ENCODE data around the gene B9D1.

Gene B9D1

DNA sequence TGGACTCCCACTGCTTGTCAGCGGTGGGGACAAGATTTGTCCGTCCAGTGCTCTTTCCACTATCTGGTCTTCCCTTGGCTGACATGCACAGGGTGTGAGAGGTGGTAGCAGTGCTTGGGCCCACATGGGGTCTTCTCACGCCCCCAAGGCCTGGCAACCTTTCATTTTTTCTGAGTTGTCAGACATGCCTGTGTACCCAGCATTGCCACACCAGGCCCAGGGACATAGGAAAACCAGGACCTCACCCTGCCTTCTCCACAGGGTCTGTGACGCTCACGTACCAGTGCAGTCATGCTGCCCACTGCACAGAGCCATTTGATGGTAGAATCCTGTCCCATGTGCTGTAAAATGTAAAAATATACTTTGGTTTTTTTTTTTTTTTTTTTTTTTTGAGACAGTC is 57.8 kb downstream of the B9D1 start:
- H3K4me2 ChIP-seq (ENCODE audit: low read depth, low read length) = peak overlapping the region; percentile 61; the same call in 1 of the 2 replicates
- H3K36me3 ChIP-seq (replicated peaks; ENCODE audit: insufficient read depth, low read length) = no peaks in the 10 kb centered on the region
- peak overlapping the region; percentile 99 for H3K27ac ChIP-seq (ENCODE audit: low read length)
- no peaks in the 10 kb centered on the region for H3K9me3 ChIP-seq (replicated peaks; ENCODE audit: insufficient read depth, low read length)
- no peaks in the 10 kb centered on the region for H4K20me1 ChIP-seq (ENCODE audit: insufficient read depth, low read length)
- no peak overlapping the region for H2AFZ ChIP-seq (ENCODE audit: low read length)
- H3K4me3 ChIP-seq (ENCODE audit: low read length) = peak overlapping the region; percentile 16; the same call in 1 of the 2 replicates
- TF ChIP-seq, protein P1, sequence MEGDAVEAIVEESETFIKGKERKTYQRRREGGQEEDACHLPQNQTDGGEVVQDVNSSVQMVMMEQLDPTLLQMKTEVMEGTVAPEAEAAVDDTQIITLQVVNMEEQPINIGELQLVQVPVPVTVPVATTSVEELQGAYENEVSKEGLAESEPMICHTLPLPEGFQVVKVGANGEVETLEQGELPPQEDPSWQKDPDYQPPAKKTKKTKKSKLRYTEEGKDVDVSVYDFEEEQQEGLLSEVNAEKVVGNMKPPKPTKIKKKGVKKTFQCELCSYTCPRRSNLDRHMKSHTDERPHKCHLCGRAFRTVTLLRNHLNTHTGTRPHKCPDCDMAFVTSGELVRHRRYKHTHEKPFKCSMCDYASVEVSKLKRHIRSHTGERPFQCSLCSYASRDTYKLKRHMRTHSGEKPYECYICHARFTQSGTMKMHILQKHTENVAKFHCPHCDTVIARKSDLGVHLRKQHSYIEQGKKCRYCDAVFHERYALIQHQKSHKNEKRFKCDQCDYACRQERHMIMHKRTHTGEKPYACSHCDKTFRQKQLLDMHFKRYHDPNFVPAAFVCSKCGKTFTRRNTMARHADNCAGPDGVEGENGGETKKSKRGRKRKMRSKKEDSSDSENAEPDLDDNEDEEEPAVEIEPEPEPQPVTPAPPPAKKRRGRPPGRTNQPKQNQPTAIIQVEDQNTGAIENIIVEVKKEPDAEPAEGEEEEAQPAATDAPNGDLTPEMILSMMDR (IDR thresholded peaks at IDR 0.05; ENCODE audit: low read length) = no peak
- no peak for TF ChIP-seq EZH2phosphoT487 (IDR thresholded peaks at IDR 0.05; ENCODE audit: low read length)
- TF ChIP-seq EZH2 (optimal IDR thresholded peaks at IDR 0.05; ENCODE audit: low read depth, low read length) = no peak
- DNase-seq = no peak
- H3K9me2 ChIP-seq (replicated peaks; ENCODE audit: insufficient read depth, low read length) = no peaks in the 10 kb centered on the region
- H3K27me3 ChIP-seq (replicated peaks; ENCODE audit: insufficient read depth, low read length) = no peaks in the 10 kb centered on the region
- H3K79me2 ChIP-seq (ENCODE audit: low read length) = peaks cover 17% of the 10 kb centered on the region
- peak overlapping the region; percentile 87 for H3K9ac ChIP-seq (ENCODE audit: low read length)
- peaks cover 40% of the 10 kb centered on the region for H3F3A ChIP-seq (ENCODE audit: insufficient read depth, low read length)
- H3K4me1 ChIP-seq (ENCODE audit: low read length) = peaks cover 66% of the 10 kb centered on the region

DNA sequence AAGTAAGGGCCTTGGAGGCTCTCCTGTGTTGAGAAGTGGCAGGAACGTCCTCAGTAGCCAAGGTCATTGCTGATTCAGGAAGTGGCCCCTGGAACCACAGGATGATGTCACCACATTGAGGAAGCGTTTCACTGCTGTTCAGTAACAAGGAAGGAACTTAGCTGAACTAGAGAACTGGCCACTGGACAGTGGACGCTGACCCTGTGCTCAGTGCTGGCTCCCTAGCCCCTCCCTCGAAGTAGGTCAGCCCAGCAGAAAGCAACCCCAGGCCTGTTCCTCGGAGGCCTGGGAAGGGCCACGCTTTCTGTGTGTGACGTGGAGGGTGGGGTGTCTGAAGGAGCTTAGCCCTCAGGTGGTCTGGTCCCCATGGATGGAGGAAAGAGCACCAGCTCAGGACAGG is 58.3 kb downstream of the B9D1 start:
- H3F3A ChIP-seq (ENCODE audit: insufficient read depth, low read length) = peaks cover 40% of the 10 kb centered on the region
- H3K27ac ChIP-seq (ENCODE audit: low read length) = peak overlapping the region; percentile 99
- H3K36me3 ChIP-seq (replicated peaks; ENCODE audit: insufficient read depth, low read length) = no peaks in the 10 kb centered on the region
- no peaks in the 10 kb centered on the region for H4K20me1 ChIP-seq (ENCODE audit: insufficient read depth, low read length)
- H2AFZ ChIP-seq (ENCODE audit: low read length) = no peak overlapping the region
- H3K9ac ChIP-seq (ENCODE audit: low read length) = peak overlapping the region; percentile 87
- H3K79me2 ChIP-seq (ENCODE audit: low read length) = peaks cover 17% of the 10 kb centered on the region
- H3K4me3 ChIP-seq (ENCODE audit: low read length) = no peak overlapping the region
- H3K9me2 ChIP-seq (replicated peaks; ENCODE audit: insufficient read depth, low read length) = no peaks in the 10 kb centered on the region
- peak; percentile 27 for DNase-seq
- peaks cover 66% of the 10 kb centered on the region for H3K4me1 ChIP-seq (ENCODE audit: low read length)
- peak overlapping the region; percentile 61 for H3K4me2 ChIP-seq (ENCODE audit: low read depth, low read length)
- H3K9me3 ChIP-seq (replicated peaks; ENCODE audit: insufficient read depth, low read length) = no peaks in the 10 kb centered on the region
- TF ChIP-seq, protein P1 (IDR thresholded peaks at IDR 0.05; ENCODE audit: low read length) = no peak
- TF ChIP-seq EZH2phosphoT487 (IDR thresholded peaks at IDR 0.05; ENCODE audit: low read length) (no peak), EZH2 (optimal IDR thresholded peaks at IDR 0.05; ENCODE audit: low read depth, low read length) (no peak)
- no peaks in the 10 kb centered on the region for H3K27me3 ChIP-seq (replicated peaks; ENCODE audit: insufficient read depth, low read length)

DNA sequence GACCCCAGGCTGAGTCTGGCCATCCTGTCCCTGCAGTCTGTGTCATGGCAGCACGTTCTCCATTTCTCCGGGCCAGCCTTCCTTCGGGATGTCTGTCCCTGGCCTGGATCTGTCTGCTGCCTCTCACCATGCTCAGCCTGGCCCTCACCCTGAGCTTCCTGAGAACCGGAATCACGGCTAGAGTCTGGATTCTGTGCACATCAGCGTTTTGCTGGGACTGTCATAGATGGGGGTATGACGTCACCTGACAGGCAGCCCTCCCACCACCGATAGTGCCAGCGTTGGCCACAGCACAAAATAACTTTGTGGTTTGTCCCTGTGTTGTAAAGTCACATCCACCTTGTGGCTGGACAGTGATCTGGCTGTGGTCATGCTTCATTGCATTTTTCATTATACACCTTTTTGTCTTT is 59.2 kb downstream of the B9D1 start:
- H4K20me1 ChIP-seq (ENCODE audit: insufficient read depth, low read length) = no peaks in the 10 kb centered on the region
- H3K79me2 ChIP-seq (ENCODE audit: low read length) = peaks cover 15% of the 10 kb centered on the region
- H3K9ac ChIP-seq (ENCODE audit: low read length) = no peak overlapping the region
- H3K9me2 ChIP-seq (replicated peaks; ENCODE audit: insufficient read depth, low read length) = no peaks in the 10 kb centered on the region
- H3K9me3 ChIP-seq (replicated peaks; ENCODE audit: insufficient read depth, low read length) = no peaks in the 10 kb centered on the region
- no peaks in the 10 kb centered on the region for H3K27me3 ChIP-seq (replicated peaks; ENCODE audit: insufficient read depth, low read length)
- DNase-seq = no peak
- TF ChIP-seq EZH2 (optimal IDR thresholded peaks at IDR 0.05; ENCODE audit: low read depth, low read length) (no peak), EZH2phosphoT487 (IDR thresholded peaks at IDR 0.05; ENCODE audit: low read length) (no peak)
- TF ChIP-seq, protein P1 (IDR thresholded peaks at IDR 0.05; ENCODE audit: low read length) = no peak
- H3K27ac ChIP-seq (ENCODE audit: low read length) = peak overlapping the region; percentile 38; the same call in 1 of the 2 replicates
- H3K4me2 ChIP-seq (ENCODE audit: low read depth, low read length) = peak overlapping the region; percentile 17; the same call in 1 of the 2 replicates
- H3K4me3 ChIP-seq (ENCODE audit: low read length) = no peak overlapping the region
- H3K36me3 ChIP-seq (replicated peaks; ENCODE audit: insufficient read depth, low read length) = no peaks in the 10 kb centered on the region
- H3F3A ChIP-seq (ENCODE audit: insufficient read depth, low read length) = peaks cover 40% of the 10 kb centered on the region
- H3K4me1 ChIP-seq (ENCODE audit: low read length) = peaks cover 62% of the 10 kb centered on the region
- H2AFZ ChIP-seq (ENCODE audit: low read length) = no peak overlapping the region

Data from MM.1S (cell line).